ENCODE results near the gene APIP. TPM values are rescaled to one million over a fixed set of nuclear protein-coding genes. Genes with fewer than 3 reads are reported as not detected.

The APIP gene
- total RNA-seq, 2 donors from 2014 or later: 39.4 to 60.7 TPM

DNA sequence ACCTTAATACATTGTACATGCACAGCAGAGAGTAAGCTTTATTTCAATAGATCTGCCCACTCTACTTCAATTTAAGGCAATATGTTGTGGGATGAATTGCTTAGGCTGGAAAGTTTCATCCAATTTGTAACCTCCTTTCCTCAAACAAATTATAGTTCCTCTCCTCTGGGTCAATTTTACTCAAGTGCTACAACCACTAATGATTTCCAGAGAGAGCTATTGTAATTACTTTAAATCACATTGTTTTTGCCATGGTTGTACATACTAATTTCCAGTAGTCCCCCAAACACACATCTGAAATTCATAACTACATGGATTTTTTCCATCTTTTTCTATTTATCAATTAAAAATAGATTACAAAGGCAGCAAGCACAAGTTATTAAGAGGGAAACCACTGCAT, 72.9 kb downstream of the APIP start:
- H3K27ac ChIP-seq: no peak overlapping the region
- TF ChIP-seq, protein P1, sequence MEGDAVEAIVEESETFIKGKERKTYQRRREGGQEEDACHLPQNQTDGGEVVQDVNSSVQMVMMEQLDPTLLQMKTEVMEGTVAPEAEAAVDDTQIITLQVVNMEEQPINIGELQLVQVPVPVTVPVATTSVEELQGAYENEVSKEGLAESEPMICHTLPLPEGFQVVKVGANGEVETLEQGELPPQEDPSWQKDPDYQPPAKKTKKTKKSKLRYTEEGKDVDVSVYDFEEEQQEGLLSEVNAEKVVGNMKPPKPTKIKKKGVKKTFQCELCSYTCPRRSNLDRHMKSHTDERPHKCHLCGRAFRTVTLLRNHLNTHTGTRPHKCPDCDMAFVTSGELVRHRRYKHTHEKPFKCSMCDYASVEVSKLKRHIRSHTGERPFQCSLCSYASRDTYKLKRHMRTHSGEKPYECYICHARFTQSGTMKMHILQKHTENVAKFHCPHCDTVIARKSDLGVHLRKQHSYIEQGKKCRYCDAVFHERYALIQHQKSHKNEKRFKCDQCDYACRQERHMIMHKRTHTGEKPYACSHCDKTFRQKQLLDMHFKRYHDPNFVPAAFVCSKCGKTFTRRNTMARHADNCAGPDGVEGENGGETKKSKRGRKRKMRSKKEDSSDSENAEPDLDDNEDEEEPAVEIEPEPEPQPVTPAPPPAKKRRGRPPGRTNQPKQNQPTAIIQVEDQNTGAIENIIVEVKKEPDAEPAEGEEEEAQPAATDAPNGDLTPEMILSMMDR (IDR thresholded peaks at IDR 0.05): no peak
- no peak overlapping the region for H3K4me3 ChIP-seq
- no peaks in the 10 kb centered on the region for H3K4me1 ChIP-seq
- intact Hi-C loops (cut with DNase I): no loop called here
- no peak for DNase-seq
- H3K27me3 ChIP-seq: no peaks in the 10 kb centered on the region
- no peak overlapping the region for H3K9ac ChIP-seq (ENCODE audit: low read depth in 2 of 2, low read length in 2 of 2)
- no peaks in the 10 kb centered on the region for H3K36me3 ChIP-seq
- no peaks in the 10 kb centered on the region for H3K9me3 ChIP-seq

DNA sequence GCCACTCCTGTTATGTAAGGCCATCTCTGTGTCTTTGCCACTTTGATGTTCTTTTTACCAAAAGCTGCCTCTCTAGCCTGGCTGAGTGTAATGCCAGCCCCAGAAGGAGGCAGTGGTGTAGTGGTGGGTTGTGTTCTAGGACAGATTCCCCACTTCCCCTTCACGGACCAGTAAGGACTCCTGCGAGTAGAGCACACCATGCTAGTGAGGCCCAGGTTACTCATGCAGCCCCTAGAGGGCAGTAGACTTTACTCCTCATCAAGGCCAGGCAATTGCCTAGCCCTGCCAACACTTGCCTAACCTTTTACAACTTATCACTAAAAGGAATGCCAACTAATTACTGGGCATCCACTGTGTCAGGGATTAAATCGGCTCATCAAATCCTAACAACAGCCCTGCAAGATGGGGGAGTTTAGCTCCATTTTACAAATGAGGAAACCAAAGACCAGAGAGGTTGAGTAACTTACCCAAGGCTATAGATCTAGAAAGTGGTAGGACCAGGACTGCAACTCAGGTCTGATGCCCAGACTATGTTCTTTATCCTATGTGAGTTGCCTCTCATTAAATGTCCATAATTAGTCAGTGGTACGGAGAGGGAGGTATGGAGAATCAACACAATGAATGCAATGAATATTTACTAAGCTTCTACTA, 75.3 kb downstream of the APIP start:
- TF ChIP-seq, protein P1 (IDR thresholded peaks at IDR 0.05): peak; percentile 51
- peak; percentile 57 for DNase-seq

GRCh38 chr11:34839969-34840368, 76.2 kb downstream of the APIP start:
- intact Hi-C loops (cut with DNase I): no loop called here
- H3K4me1 ChIP-seq: no peaks in the 10 kb centered on the region
- no peak for DNase-seq
- no peaks in the 10 kb centered on the region for H3K9me3 ChIP-seq
- no peak overlapping the region for H3K27ac ChIP-seq
- H3K27me3 ChIP-seq: no peaks in the 10 kb centered on the region
- H3K9ac ChIP-seq (ENCODE audit: low read depth in 2 of 2, low read length in 2 of 2): no peak overlapping the region
- no peaks in the 10 kb centered on the region for H3K36me3 ChIP-seq
- no peak overlapping the region for H3K4me3 ChIP-seq
- TF ChIP-seq, protein P1 (IDR thresholded peaks at IDR 0.05): no peak

More for the DNA sequence above, 75.3 kb downstream of the APIP start:
- H3K27ac ChIP-seq: no peak overlapping the region
- H3K27me3 ChIP-seq: no peaks in the 10 kb centered on the region
- H3K4me3 ChIP-seq: no peak overlapping the region
- no peaks in the 10 kb centered on the region for H3K36me3 ChIP-seq
- H3K4me1 ChIP-seq: no peaks in the 10 kb centered on the region
- H3K9ac ChIP-seq (ENCODE audit: low read depth in 2 of 2, low read length in 2 of 2): no peak overlapping the region
- intact Hi-C loops (cut with DNase I): no loop called here
- no peaks in the 10 kb centered on the region for H3K9me3 ChIP-seq

- DNase-seq: no peak
- intact Hi-C loops (cut with DNase I): no loop called here
- no peaks in the 10 kb centered on the region for H3K36me3 ChIP-seq
- no peaks in the 10 kb centered on the region for H3K27me3 ChIP-seq
- no peak overlapping the region for H3K9ac ChIP-seq (ENCODE audit: low read depth in 2 of 2, low read length in 2 of 2)
- no peak overlapping the region for H3K27ac ChIP-seq
- no peaks in the 10 kb centered on the region for H3K4me1 ChIP-seq
- TF ChIP-seq, protein P1 (IDR thresholded peaks at IDR 0.05): no peak
- H3K9me3 ChIP-seq: no peaks in the 10 kb centered on the region
- H3K4me3 ChIP-seq: no peak overlapping the region
Measured at GRCh38 chr11:34836958-34837856, 79.0 kb downstream of the APIP start.

- TF ChIP-seq, protein P1 (IDR thresholded peaks at IDR 0.05): no peak
- H3K9me3 ChIP-seq: no peaks in the 10 kb centered on the region
- H3K27ac ChIP-seq: no peak overlapping the region
- no peaks in the 10 kb centered on the region for H3K27me3 ChIP-seq
- DNase-seq: no peak
- H3K9ac ChIP-seq (ENCODE audit: low read depth in 2 of 2, low read length in 2 of 2): no peak overlapping the region
- H3K36me3 ChIP-seq: no peaks in the 10 kb centered on the region
- H3K4me1 ChIP-seq: no peaks in the 10 kb centered on the region
- H3K4me3 ChIP-seq: no peak overlapping the region
- intact Hi-C loops (cut with DNase I): no loop called here
Measured at GRCh38 chr11:34833602-34834001, 82.6 kb downstream of the APIP start.

Small RNAs within 50 kb of the gene (microRNA-seq; reads per million reads assigned to microRNA genes)
- 21.0 reads per million, percentile 28 among the genes with 10 or more reads in this experiment for gene MIR1343

Other genes with a start within 250 kb of the APIP start
- gene PDHX, start 239 bp upstream of the APIP start, total RNA-seq: 10 to 100 TPM; 55.2 to 57.2 TPM
- gene CD44, start 222.8 kb upstream of the APIP start, total RNA-seq: 100 to 1,000 TPM; 152 to 171 TPM